DOHH2 (cell line): ENCODE data around the gene FRAS1.
"Not testable (repeated sequence)": the region's sequence is repeated elsewhere in the genome, so short reads cannot be mapped to it uniquely, and the experiment has no call there.

ENCODE experiments used
- H3F3A ChIP-seq: fragments of 200-600 bp; sonication (generic), shearing (Covaris generic); 2 replicates; pipeline ENCODE4 v1.6.0; 2016; ENCODE audit warnings: antibody characterized with exemption, mild to moderate bottlenecking; ENCODE audit not compliant: control insufficient read depth, insufficient read depth
- H3K27ac ChIP-seq: fragments of 200-600 bp; sonication (generic); 2 replicates; pipeline ENCODE4 v1.5.1; 2014; ENCODE audit warnings: low read depth, mild to moderate bottlenecking, low read length, moderate library complexity
- H3K27me3 ChIP-seq: fragments of 200-600 bp; sonication (generic); 2 replicates; pipeline ENCODE4 v1.6.1; 2014; ENCODE audit warnings: mild to moderate bottlenecking, low read length, mixed read lengths; ENCODE audit not compliant: control insufficient read depth
- H3K36me3 ChIP-seq: fragments of 200-600 bp; sonication (generic); 2 replicates; pipeline ENCODE4 v1.6.1; 2014; ENCODE audit warnings: mild to moderate bottlenecking, low read length, moderate library complexity, mixed read lengths; ENCODE audit not compliant: control insufficient read depth
- H3K4me1 ChIP-seq: fragments of 200-600 bp; sonication (generic); 2 replicates; pipeline ENCODE4 v1.6.1; 2014; ENCODE audit warnings: mild to moderate bottlenecking, low read length, mixed read lengths; ENCODE audit not compliant: control insufficient read depth
- H3K4me2 ChIP-seq: fragments of 200-600 bp; sonication (generic); 2 replicates; pipeline ENCODE4 v1.6.0; 2014; ENCODE audit warnings: mild to moderate bottlenecking, low read length, moderate library complexity
- H3K4me3 ChIP-seq: fragments of 200-600 bp; sonication (generic); 2 replicates; pipeline ENCODE4 v1.5.1; 2014; ENCODE audit warnings: mild to moderate bottlenecking, low read length, mixed read lengths
- H3K79me2 ChIP-seq: fragments of 200-600 bp; sonication (generic); 2 replicates; pipeline ENCODE4 v1.6.1; 2014; ENCODE audit warnings: mild to moderate bottlenecking, low read length, mixed read lengths; ENCODE audit not compliant: control insufficient read depth
- H3K9me2 ChIP-seq: fragments of 200-600 bp; sonication (generic); replicated peaks from 2 replicates; pipeline ENCODE4 v1.6.1; 2014; ENCODE audit warnings: mild to moderate bottlenecking, low read length, mixed read lengths; ENCODE audit not compliant: control insufficient read depth
- H3K9me3 ChIP-seq: fragments of 200-600 bp; sonication (generic); 2 replicates; pipeline ENCODE4 v1.6.1; 2014; ENCODE audit warnings: antibody characterized with exemption, low read length, mixed read lengths; ENCODE audit not compliant: control insufficient read depth, insufficient read depth
- H4K20me1 ChIP-seq: fragments of 200-600 bp; sonication (generic); 2 replicates; pipeline ENCODE4 v1.6.0; 2014; ENCODE audit warnings: low read depth, mild to moderate bottlenecking, antibody characterized with exemption, low read length, moderate library complexity; ENCODE audit not compliant: control insufficient read depth, insufficient read depth
- EZH2phosphoT487 ChIP-seq: fragments of 200-600 bp; sonication (generic); IDR thresholded peaks from 2 replicates; pipeline ENCODE4 v1.6.1; 2017; ENCODE audit warnings: borderline replicate concordance, mild to moderate bottlenecking, antibody characterized with exemption, low read length, moderate library complexity, mixed read lengths
- TF ChIP-seq, protein P1 (sequence below): fragments of 200-600 bp; sonication (generic); IDR thresholded peaks from one replicate; pipeline ENCODE4 v1.5.1; 2014; ENCODE audit warnings: antibody characterized with exemption, mild to moderate bottlenecking, low read depth, low read length; ENCODE audit not compliant: poor library complexity, severe bottlenecking

The FRAS1 gene

DNA sequence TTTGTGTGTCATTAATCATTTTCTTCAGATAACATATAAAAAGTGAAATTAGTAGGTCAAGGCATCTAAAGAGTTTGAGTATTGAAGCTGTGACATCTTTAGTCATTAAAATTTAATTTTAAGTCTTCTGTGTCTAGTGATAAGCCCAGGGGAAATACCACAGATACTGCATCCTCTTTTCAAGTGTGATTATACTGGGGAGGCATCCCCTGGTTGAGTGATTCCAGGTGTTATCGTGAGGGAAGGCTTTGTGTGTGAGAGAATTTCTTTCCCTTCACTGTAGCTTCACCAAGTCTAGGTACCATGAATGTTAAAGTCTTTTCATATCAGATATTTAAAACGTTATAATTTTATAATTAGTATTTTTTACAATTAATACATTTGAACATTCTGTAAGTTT is 193.4 kb downstream of the FRAS1 start:
- TF ChIP-seq, protein P1, sequence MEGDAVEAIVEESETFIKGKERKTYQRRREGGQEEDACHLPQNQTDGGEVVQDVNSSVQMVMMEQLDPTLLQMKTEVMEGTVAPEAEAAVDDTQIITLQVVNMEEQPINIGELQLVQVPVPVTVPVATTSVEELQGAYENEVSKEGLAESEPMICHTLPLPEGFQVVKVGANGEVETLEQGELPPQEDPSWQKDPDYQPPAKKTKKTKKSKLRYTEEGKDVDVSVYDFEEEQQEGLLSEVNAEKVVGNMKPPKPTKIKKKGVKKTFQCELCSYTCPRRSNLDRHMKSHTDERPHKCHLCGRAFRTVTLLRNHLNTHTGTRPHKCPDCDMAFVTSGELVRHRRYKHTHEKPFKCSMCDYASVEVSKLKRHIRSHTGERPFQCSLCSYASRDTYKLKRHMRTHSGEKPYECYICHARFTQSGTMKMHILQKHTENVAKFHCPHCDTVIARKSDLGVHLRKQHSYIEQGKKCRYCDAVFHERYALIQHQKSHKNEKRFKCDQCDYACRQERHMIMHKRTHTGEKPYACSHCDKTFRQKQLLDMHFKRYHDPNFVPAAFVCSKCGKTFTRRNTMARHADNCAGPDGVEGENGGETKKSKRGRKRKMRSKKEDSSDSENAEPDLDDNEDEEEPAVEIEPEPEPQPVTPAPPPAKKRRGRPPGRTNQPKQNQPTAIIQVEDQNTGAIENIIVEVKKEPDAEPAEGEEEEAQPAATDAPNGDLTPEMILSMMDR: no peak
- no peak for TF ChIP-seq EZH2phosphoT487
- H3K4me3 ChIP-seq: no peak overlapping the region
- no peaks in the 10 kb centered on the region for H4K20me1 ChIP-seq

DNA sequence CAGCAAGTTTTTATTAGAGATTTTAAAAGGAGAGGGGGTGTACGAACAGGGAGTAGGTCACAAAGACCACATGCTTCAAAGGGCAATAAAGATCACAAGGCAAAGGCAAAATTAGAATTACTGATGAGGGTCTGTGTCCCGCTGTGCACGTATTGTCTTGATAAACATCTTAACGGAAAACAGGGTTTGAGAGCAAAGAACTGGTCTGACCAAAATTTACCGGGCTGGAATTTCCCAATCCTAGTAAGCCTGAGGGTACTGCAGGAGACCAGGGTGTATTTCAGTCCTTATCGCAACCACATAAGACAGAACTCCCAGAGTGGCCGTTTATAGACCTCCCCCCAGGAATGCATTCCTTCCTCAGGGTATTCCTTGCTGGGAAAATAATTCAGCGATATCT is 195.7 kb downstream of the FRAS1 start:
- H4K20me1 ChIP-seq, H3K36me3 ChIP-seq, H3K79me2 ChIP-seq, H3K9me3 ChIP-seq, H3F3A ChIP-seq, H3K27me3 ChIP-seq, H3K9me2 ChIP-seq, H3K4me1 ChIP-seq, H3K4me2 ChIP-seq, H3K27ac ChIP-seq, H3K4me3 ChIP-seq: not testable (repeated sequence)

More for the DNA sequence above, 193.4 kb downstream of the FRAS1 start:
- Histone ChIP-seq H3K4me2 (no peak overlapping the region), H3K27me3 (no peaks in the 10 kb centered on the region), H3K9me2 (no peaks in the 10 kb centered on the region), H3K79me2 (no peaks in the 10 kb centered on the region), H3K9me3 (0 out of 2 replicates have a peak, but pooled peaks cover 3% of the 10 kb centered on the region), H3F3A (no peaks in the 10 kb centered on the region), H3K27ac (no peak overlapping the region), H3K36me3 (no peaks in the 10 kb centered on the region), H3K4me1 (no peaks in the 10 kb centered on the region)

DNA sequence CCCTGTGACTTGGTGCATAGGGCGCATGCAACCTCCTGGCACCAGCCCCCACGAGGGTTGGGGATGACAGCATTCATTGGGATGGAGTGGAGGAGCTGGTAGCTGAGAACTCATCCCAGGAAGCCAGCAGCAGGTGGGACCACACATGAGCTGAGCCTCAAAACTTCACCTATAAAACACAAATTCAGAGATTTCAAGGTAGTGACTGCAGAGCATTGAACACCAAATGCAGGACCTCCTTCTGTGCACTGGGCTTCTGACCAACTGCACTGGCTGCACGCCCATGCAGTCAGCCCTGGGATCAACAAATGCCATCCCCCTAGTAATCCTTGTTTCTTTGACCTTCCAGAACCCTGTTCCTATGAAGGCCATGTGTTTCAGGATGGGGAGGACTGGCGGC is 197.8 kb downstream of the FRAS1 start:
- Histone ChIP-seq H4K20me1 (no peaks in the 10 kb centered on the region), H3K27ac (no peak overlapping the region), H3K4me2 (no peak overlapping the region), H3K79me2 (no peaks in the 10 kb centered on the region), H3K9me3 (0 out of 2 replicates have a peak, but pooled peaks cover 3% of the 10 kb centered on the region), H3K36me3 (no peaks in the 10 kb centered on the region), H3F3A (no peaks in the 10 kb centered on the region), H3K9me2 (no peaks in the 10 kb centered on the region), H3K27me3 (no peaks in the 10 kb centered on the region), H3K4me3 (no peak overlapping the region), H3K4me1 (no peaks in the 10 kb centered on the region)
- no peak for TF ChIP-seq EZH2phosphoT487
- TF ChIP-seq, protein P1: no peak

DNA sequence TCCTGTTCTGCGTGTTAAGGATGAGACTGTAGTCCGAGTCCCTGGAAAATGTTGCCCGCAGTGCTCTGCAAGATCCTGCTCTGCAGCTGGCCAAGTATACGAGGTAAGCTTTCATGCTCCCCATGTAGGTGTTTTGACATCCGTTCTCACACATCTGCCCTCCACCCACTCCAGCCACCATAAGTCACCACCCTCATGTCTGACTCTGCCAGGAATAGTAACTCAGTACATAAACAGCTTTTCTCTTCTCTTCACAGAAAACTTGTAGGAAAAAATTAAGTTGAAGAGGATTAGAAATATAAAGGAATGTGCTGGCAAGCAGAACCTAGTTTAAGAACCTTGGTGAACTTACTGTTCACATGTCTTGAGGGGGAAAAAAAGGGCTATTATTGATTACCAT is 207.9 kb downstream of the FRAS1 start:
- H3F3A ChIP-seq: no peaks in the 10 kb centered on the region
- TF ChIP-seq EZH2phosphoT487: no peak
- TF ChIP-seq, protein P1: no peak
- no peaks in the 10 kb centered on the region for H3K36me3 ChIP-seq
- no peaks in the 10 kb centered on the region for H3K27me3 ChIP-seq
- no peaks in the 10 kb centered on the region for H3K9me2 ChIP-seq
- H3K79me2 ChIP-seq: no peaks in the 10 kb centered on the region
- H3K4me2 ChIP-seq: no peak overlapping the region
- H3K27ac ChIP-seq: no peak overlapping the region
- H4K20me1 ChIP-seq: no peaks in the 10 kb centered on the region
- no peaks in the 10 kb centered on the region for H3K9me3 ChIP-seq
- no peak overlapping the region for H3K4me3 ChIP-seq
- H3K4me1 ChIP-seq: no peaks in the 10 kb centered on the region
